Suprapubic skin (tissue), 4 donors: ENCODE measurements around the gene AGBL1. TPM values are rescaled to one million over a fixed set of nuclear protein-coding genes. Genes with fewer than 3 reads are reported as not detected.

Experiments
- DNase-seq, 2 donors: peaks; one replicate each; pipeline ENCODE4 v3.0.0-alpha.2; 2019; ENCODE audit warnings: low spot score in 2 of 2
- H3K27ac ChIP-seq: fragments of 200-600 bp; sonication (generic); one replicate; pipeline ENCODE4 v1.5.1; 2019
- H3K27me3 ChIP-seq: fragments of 200-600 bp; sonication (generic); one replicate; pipeline ENCODE4 v1.5.1; 2019
- H3K36me3 ChIP-seq: fragments of 200-600 bp; sonication (generic); one replicate; pipeline ENCODE4 v1.5.1; 2019
- H3K4me1 ChIP-seq: fragments of 200-600 bp; sonication (generic); one replicate; pipeline ENCODE4 v1.5.1; 2019
- H3K4me3 ChIP-seq: fragments of 200-600 bp; sonication (generic); one replicate; pipeline ENCODE4 v1.5.1; 2019; ENCODE audit warnings: mild to moderate bottlenecking
- H3K9me3 ChIP-seq: fragments of 200-600 bp; sonication (generic); one replicate; pipeline ENCODE4 v1.5.1; 2019
- EP300 ChIP-seq: sonication (generic); formaldehyde crosslinking; IDR thresholded peaks from one replicate; pipeline ENCODE4 v1.6.1; 2017; ENCODE audit warnings: antibody characterized with exemption
- POLR2A ChIP-seq, 2 donors: fragments of 450-650 bp; IDR thresholded peaks; one replicate each; pipeline ENCODE4 v1.6.1; 2017; ENCODE audit warnings: antibody characterized with exemption in 2 of 2, mild to moderate bottlenecking in 2 of 2, moderate library complexity in 2 of 2
- POLR2AphosphoS5 ChIP-seq, 3 donors: sonication (generic); formaldehyde crosslinking; IDR thresholded peaks; one replicate each; pipeline ENCODE4 v1.6.1; 2017; ENCODE audit warnings: antibody characterized with exemption in 3 of 3
- WGBS: methylation state at CpG from one replicate; pipeline ENCODE4 v1.1.5; 2018; 5-methylcytosine and 5-hydroxymethylcytosine counted together
- total RNA-seq, 4 donors: library from RNA; depleted of rRNA; stranded (reverse); fragments of >200 nt; gene quantifications; one replicate each; pipeline ENCODE4 v1.1.0, GENCODE V29; 2016
- TF ChIP-seq, protein P1 (sequence below), 2 donors: fragments of 200-600 bp in 1 of 2; fragments of 450-650 bp in 1 of 2; sonication (generic) in 1 of 2; IDR thresholded peaks; one replicate each; pipeline ENCODE4 v1.5.1; 2016 to 2019; ENCODE audit warnings: antibody characterized with exemption in 2 of 2, mild to moderate bottlenecking in 1 of 2, moderate library complexity in 1 of 2

The AGBL1 gene
- total RNA-seq, 4 donors from 2014 or later: 0.23 to 0.56 TPM; not detected in 2

DNA sequence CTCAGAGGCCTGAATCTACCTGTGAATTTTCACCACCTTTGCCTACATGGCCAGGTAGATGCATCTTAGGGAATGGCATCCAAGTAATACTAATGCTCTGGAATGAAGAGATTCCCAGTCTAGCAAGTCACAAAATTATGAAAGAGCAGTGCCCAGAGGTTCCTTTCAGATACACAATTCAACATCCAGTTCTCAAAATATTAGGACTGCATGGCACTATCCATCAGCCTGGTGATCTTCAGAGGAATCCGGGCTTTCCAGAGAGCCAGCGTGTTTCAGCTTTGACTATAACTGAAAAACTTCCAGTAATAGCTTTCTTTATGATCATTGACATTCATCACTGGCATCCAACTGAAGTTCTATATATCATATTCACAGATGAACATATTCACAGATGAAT, 849.8 kb downstream of the AGBL1 start:
- no peak for DNase-seq
- Histone ChIP-seq H3K36me3 (no peaks in the 10 kb centered on the region), H3K27ac (no peak overlapping the region), H3K9me3 (no peaks in the 10 kb centered on the region), H3K27me3 (no peaks in the 10 kb centered on the region), H3K4me3 (no peak overlapping the region), H3K4me1 (no peaks in the 10 kb centered on the region)
- WGBS: 85% methylated on average over 2 of the region's 2 CpGs
- TF ChIP-seq POLR2A (IDR thresholded peaks at IDR 0.05) (no peak), EP300 (no peak), POLR2AphosphoS5 (IDR thresholded peaks at IDR 0.05) (no peak)
- TF ChIP-seq, protein P1, sequence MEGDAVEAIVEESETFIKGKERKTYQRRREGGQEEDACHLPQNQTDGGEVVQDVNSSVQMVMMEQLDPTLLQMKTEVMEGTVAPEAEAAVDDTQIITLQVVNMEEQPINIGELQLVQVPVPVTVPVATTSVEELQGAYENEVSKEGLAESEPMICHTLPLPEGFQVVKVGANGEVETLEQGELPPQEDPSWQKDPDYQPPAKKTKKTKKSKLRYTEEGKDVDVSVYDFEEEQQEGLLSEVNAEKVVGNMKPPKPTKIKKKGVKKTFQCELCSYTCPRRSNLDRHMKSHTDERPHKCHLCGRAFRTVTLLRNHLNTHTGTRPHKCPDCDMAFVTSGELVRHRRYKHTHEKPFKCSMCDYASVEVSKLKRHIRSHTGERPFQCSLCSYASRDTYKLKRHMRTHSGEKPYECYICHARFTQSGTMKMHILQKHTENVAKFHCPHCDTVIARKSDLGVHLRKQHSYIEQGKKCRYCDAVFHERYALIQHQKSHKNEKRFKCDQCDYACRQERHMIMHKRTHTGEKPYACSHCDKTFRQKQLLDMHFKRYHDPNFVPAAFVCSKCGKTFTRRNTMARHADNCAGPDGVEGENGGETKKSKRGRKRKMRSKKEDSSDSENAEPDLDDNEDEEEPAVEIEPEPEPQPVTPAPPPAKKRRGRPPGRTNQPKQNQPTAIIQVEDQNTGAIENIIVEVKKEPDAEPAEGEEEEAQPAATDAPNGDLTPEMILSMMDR (IDR thresholded peaks at IDR 0.05): no peak

DNA sequence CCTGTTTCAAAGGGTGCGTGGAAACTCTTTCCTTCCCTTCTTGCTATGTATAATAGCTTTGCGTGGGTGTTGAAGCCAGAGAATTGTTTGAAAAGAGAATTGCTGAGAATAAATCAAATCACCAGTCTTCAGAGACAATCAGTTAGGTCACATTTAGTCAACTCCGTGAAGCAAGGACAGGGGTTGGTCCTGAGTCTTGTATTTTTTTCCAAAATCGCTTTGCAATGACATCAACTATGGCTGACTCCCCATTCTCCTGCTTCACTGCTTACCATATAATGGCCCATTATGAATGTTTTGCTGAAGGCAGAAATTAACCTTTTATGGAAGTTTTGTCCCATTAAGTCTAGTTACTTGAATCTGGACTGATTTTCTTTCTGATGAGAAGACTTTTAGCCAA, 852.8 kb downstream of the AGBL1 start:
- no peaks in the 10 kb centered on the region for H3K27me3 ChIP-seq
- no peak overlapping the region for H3K4me3 ChIP-seq
- no peak for DNase-seq
- H3K27ac ChIP-seq: no peak overlapping the region
- WGBS: 74% methylated on average over 4 of the region's 4 CpGs
- TF ChIP-seq, protein P1 (IDR thresholded peaks at IDR 0.05): no peak
- TF ChIP-seq POLR2A (IDR thresholded peaks at IDR 0.05): no peak
- no peak for TF ChIP-seq POLR2AphosphoS5 (IDR thresholded peaks at IDR 0.05)
- TF ChIP-seq EP300: no peak
- H3K4me1 ChIP-seq: no peaks in the 10 kb centered on the region
- no peaks in the 10 kb centered on the region for H3K36me3 ChIP-seq
- no peaks in the 10 kb centered on the region for H3K9me3 ChIP-seq

DNA sequence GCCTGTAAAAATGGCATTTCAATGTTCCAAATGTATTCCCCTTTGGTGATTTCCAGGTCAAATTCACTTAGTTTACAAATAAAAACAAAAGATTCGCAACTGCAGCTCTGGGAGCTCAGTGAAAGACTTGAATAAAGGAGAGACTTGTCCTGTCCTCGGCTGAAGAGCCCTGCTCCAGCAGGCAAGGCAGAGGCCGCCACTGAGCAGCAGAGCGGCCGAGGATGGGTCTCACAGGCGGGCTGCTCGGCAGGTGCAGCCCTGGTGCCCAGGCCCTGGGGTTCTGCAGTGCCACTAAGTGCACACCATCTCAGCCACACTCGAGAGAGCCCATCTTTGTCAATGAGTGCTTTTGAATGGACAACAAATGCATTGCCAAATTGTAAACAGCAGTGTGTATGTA, 856.2 kb downstream of the AGBL1 start:
- no peaks in the 10 kb centered on the region for H3K9me3 ChIP-seq
- TF ChIP-seq, protein P1 (IDR thresholded peaks at IDR 0.05): no peak
- no peak for TF ChIP-seq EP300
- no peak for TF ChIP-seq POLR2A (IDR thresholded peaks at IDR 0.05)
- no peak for TF ChIP-seq POLR2AphosphoS5 (IDR thresholded peaks at IDR 0.05)
- no peak overlapping the region for H3K27ac ChIP-seq
- H3K27me3 ChIP-seq: no peaks in the 10 kb centered on the region
- H3K4me1 ChIP-seq: no peaks in the 10 kb centered on the region
- 68% methylated on average over 8 of the region's 8 CpGs for WGBS
- H3K4me3 ChIP-seq: no peak overlapping the region
- H3K36me3 ChIP-seq: no peaks in the 10 kb centered on the region
- no peak for DNase-seq

- DNase-seq: no peak
- Histone ChIP-seq H3K4me1 (no peaks in the 10 kb centered on the region), H3K27ac (no peak overlapping the region), H3K27me3 (peaks cover 3% of the 10 kb centered on the region), H3K36me3 (no peaks in the 10 kb centered on the region), H3K4me3 (no peak overlapping the region), H3K9me3 (no peaks in the 10 kb centered on the region)
- TF ChIP-seq EP300: no peak
- TF ChIP-seq, protein P1 (IDR thresholded peaks at IDR 0.05): no peak
- no peak for TF ChIP-seq POLR2AphosphoS5 (IDR thresholded peaks at IDR 0.05)
- no peak for TF ChIP-seq POLR2A (IDR thresholded peaks at IDR 0.05)
- 83% methylated on average over 3 of the region's 3 CpGs for WGBS
Measured at GRCh38 chr15:86942285-86942684, 862.6 kb downstream of the AGBL1 start.

DNA sequence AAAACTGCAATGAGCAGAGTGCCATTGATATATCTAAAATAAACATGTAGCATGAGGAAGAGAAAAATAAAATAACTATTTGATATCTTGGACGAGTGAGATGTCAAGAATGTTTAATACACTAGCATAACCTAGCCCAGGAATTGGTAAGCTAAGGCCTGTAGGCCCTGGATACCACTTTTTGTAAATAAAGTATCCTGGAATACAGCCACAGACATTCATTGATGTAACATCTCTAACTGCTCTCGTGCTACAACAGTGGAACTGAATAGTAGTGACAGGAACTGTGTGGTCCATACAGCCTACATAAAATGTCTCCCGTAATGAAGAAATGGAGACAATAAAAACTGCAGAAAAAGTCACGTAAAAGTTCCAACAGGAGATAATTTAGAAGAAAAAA, 869.0 kb downstream of the AGBL1 start:
- H3K4me1 ChIP-seq: no peaks in the 10 kb centered on the region
- H3K9me3 ChIP-seq: no peaks in the 10 kb centered on the region
- DNase-seq: no peak
- no peak overlapping the region for H3K27ac ChIP-seq
- H3K4me3 ChIP-seq: no peak overlapping the region
- 72% methylated on average over 4 of the region's 4 CpGs for WGBS
- peaks cover 3% of the 10 kb centered on the region for H3K27me3 ChIP-seq
- H3K36me3 ChIP-seq: no peaks in the 10 kb centered on the region
- TF ChIP-seq EP300: no peak
- TF ChIP-seq, protein P1 (IDR thresholded peaks at IDR 0.05): no peak
- no peak for TF ChIP-seq POLR2AphosphoS5 (IDR thresholded peaks at IDR 0.05)
- TF ChIP-seq POLR2A (IDR thresholded peaks at IDR 0.05): no peak
